Measurements from ENCODE around the gene TGM5. TPM values are rescaled to one million over a fixed set of nuclear protein-coding genes. Genes with fewer than 3 reads are reported as not detected.

TGM5 gene
- total RNA-seq, 1 donor = not detected

DNA sequence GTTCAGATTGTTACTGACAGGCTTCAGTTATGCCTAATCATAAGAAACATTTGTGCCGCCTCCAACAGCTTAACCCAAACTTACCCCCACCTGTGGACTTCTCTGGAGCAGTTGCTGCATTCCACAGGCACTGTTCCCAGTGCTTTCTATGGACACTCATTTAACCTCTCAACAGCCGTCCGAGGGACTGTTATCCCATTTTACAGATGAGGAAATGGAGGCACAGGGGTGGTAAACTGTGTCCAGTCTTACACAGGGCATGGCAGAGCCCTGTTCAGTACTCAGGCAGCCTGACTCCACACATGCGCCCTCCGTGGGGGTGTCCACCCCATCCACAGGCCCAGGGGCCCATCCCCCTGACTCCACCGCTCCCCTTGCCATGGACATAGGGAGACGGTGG, 14.3 kb upstream of the TGM5 start:
- TF ChIP-seq, protein P1, sequence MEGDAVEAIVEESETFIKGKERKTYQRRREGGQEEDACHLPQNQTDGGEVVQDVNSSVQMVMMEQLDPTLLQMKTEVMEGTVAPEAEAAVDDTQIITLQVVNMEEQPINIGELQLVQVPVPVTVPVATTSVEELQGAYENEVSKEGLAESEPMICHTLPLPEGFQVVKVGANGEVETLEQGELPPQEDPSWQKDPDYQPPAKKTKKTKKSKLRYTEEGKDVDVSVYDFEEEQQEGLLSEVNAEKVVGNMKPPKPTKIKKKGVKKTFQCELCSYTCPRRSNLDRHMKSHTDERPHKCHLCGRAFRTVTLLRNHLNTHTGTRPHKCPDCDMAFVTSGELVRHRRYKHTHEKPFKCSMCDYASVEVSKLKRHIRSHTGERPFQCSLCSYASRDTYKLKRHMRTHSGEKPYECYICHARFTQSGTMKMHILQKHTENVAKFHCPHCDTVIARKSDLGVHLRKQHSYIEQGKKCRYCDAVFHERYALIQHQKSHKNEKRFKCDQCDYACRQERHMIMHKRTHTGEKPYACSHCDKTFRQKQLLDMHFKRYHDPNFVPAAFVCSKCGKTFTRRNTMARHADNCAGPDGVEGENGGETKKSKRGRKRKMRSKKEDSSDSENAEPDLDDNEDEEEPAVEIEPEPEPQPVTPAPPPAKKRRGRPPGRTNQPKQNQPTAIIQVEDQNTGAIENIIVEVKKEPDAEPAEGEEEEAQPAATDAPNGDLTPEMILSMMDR (IDR thresholded peaks at IDR 0.05; ENCODE audit: extremely low read depth, low read depth, low read length) = no peak
- no peak overlapping the region for H3K4me3 ChIP-seq (ENCODE audit: insufficient read depth, low read length)
- H2AFZ ChIP-seq (ENCODE audit: low read length) = no peak overlapping the region
- DNase-seq (ENCODE audit: insufficient read length, low spot score, missing footprints) = no peak
- no peaks in the 10 kb centered on the region for H3K9me3 ChIP-seq (ENCODE audit: low read depth, low read length)
- H3K27me3 ChIP-seq (ENCODE audit: insufficient read depth, low read length) = peaks cover 56% of the 10 kb centered on the region
- no peak overlapping the region for H3K4me2 ChIP-seq (ENCODE audit: insufficient read depth, low read length)
- no peak overlapping the region for H3K27ac ChIP-seq (ENCODE audit: low read depth, low read length)
- H3K4me1 ChIP-seq (ENCODE audit: insufficient read depth, low read length) = no peaks in the 10 kb centered on the region
- no peaks in the 10 kb centered on the region for H3K79me2 ChIP-seq (ENCODE audit: insufficient read depth, low read length)
- no peaks in the 10 kb centered on the region for H3K36me3 ChIP-seq (ENCODE audit: insufficient read depth, low read length)
- no peaks in the 10 kb centered on the region for H4K20me1 ChIP-seq (ENCODE audit: insufficient read depth, low read length)

DNA sequence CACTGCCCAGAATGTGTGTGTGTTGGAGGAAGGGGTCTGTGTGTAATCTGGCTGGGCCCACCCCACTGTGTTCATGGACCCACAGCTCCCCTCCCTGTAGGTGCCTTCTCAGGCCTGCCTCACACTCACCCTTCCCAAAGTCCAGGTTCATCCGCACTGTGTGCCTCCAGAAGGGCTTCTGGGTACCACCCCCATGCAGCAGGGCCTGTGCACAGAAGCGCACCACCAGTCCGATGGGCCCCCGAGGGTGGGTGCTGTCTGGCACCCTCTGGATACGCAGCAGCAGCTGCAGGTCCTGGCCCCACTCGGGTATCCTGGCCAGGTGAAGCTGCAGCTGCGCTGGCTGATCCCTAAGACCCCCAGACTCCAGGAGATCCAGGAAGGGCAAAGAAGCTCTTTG, 12.8 kb upstream of the TGM5 start:
- Histone ChIP-seq H4K20me1 (ENCODE audit: insufficient read depth, low read length) (no peaks in the 10 kb centered on the region), H3K79me2 (ENCODE audit: insufficient read depth, low read length) (no peaks in the 10 kb centered on the region), H3K27me3 (ENCODE audit: insufficient read depth, low read length) (peaks cover 56% of the 10 kb centered on the region), H3K4me3 (ENCODE audit: insufficient read depth, low read length) (no peak overlapping the region), H3K36me3 (ENCODE audit: insufficient read depth, low read length) (no peaks in the 10 kb centered on the region), H3K9me3 (ENCODE audit: low read depth, low read length) (no peaks in the 10 kb centered on the region), H2AFZ (ENCODE audit: low read length) (no peak overlapping the region), H3K4me1 (ENCODE audit: insufficient read depth, low read length) (no peaks in the 10 kb centered on the region), H3K27ac (ENCODE audit: low read depth, low read length) (no peak overlapping the region), H3K4me2 (ENCODE audit: insufficient read depth, low read length) (no peak overlapping the region)
- DNase-seq (ENCODE audit: insufficient read length, low spot score, missing footprints) = no peak
- TF ChIP-seq, protein P1 (IDR thresholded peaks at IDR 0.05; ENCODE audit: extremely low read depth, low read depth, low read length) = no peak

DNA sequence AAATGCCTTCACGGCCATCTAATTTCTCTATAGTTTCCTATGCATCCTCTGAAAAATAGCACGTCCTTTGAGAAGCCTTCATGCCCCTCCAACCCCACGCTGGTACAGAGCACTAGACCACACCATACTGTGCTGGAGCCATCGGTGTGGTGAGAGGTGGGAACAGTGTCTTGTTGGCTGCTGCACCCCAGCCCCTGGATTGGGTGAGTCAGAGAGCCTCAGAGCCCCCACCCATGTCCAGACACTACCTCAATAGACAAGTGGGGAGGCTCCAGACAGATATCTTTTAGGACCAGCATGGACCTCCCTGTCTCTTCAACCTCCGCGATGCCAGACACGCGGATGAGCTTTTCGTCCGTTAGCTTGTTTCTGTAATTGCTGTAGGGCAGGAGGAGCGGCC, 12.1 kb upstream of the TGM5 start:
- Histone ChIP-seq H3K4me1 (ENCODE audit: insufficient read depth, low read length) (no peaks in the 10 kb centered on the region), H3K27me3 (ENCODE audit: insufficient read depth, low read length) (peaks cover 56% of the 10 kb centered on the region)

DNA sequence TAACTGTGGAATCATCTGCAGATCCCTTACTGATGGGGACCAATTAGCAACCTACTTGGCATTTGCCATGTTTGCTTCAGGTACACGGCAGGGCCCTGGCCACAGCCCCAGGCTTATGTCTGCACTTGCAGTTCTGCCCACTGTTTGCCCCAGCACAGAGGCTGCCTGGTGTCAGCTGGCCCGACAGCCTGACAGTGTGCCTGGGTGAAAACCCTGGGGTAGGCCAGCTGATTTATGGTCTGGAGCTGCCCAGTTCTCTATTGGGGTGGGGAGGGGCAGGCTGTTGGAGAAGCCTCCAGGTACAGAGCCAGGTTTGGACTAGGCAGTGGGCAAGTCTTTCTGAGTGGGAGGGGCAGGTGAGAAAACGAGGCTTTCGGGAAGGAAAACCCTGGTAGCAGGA, 11.2 kb upstream of the TGM5 start:
- no peaks in the 10 kb centered on the region for H3K9me3 ChIP-seq (ENCODE audit: low read depth, low read length)
- no peaks in the 10 kb centered on the region for H3K4me1 ChIP-seq (ENCODE audit: insufficient read depth, low read length)
- no peak for DNase-seq (ENCODE audit: insufficient read length, low spot score, missing footprints)
- H4K20me1 ChIP-seq (ENCODE audit: insufficient read depth, low read length) = no peaks in the 10 kb centered on the region
- TF ChIP-seq, protein P1 (IDR thresholded peaks at IDR 0.05; ENCODE audit: extremely low read depth, low read depth, low read length) = no peak
- H2AFZ ChIP-seq (ENCODE audit: low read length) = no peak overlapping the region
- no peak overlapping the region for H3K27ac ChIP-seq (ENCODE audit: low read depth, low read length)
- peaks cover 56% of the 10 kb centered on the region for H3K27me3 ChIP-seq (ENCODE audit: insufficient read depth, low read length)
- no peak overlapping the region for H3K4me3 ChIP-seq (ENCODE audit: insufficient read depth, low read length)
- H3K36me3 ChIP-seq (ENCODE audit: insufficient read depth, low read length) = no peaks in the 10 kb centered on the region
- H3K4me2 ChIP-seq (ENCODE audit: insufficient read depth, low read length) = no peak overlapping the region
- H3K79me2 ChIP-seq (ENCODE audit: insufficient read depth, low read length) = no peaks in the 10 kb centered on the region

More for the DNA sequence above, 12.1 kb upstream of the TGM5 start:
- Histone ChIP-seq H3K36me3 (ENCODE audit: insufficient read depth, low read length) (no peaks in the 10 kb centered on the region), H3K79me2 (ENCODE audit: insufficient read depth, low read length) (no peaks in the 10 kb centered on the region), H2AFZ (ENCODE audit: low read length) (no peak overlapping the region), H3K4me3 (ENCODE audit: insufficient read depth, low read length) (no peak overlapping the region), H3K27ac (ENCODE audit: low read depth, low read length) (no peak overlapping the region), H4K20me1 (ENCODE audit: insufficient read depth, low read length) (no peaks in the 10 kb centered on the region), H3K9me3 (ENCODE audit: low read depth, low read length) (no peaks in the 10 kb centered on the region), H3K4me2 (ENCODE audit: insufficient read depth, low read length) (no peak overlapping the region)
- no peak for DNase-seq (ENCODE audit: insufficient read length, low spot score, missing footprints)
- TF ChIP-seq, protein P1 (IDR thresholded peaks at IDR 0.05; ENCODE audit: extremely low read depth, low read depth, low read length) = no peak
